ENCODE data around the gene INTS11.

INTS11 gene

DNA sequence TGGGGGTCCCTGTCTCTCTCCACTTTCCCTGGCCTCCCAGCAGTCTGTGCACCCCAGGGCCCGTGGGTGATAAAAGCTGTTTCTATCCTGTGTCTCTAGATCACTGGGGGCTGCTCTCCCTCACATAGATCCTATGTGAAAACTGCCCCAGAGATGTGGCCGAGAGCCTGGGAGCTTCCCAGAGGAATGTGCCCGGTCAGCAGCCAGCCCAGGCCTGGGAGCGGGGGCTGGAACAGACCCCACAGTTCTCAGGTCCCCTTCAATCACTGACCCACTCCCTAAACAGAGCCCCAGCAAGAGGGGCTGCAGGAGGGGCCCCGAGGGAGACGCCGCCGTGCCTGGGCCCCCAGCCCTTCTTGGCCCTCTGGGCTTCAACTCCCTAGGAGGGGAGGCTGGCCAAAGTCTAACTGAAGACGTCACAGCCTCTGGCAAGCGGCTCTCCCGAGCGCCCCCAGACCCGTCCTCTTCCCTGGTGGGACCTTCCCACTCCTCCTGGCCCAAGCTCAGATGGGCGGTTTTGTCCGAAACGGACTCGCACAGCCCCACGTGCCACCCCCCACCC lies 33.5 kb upstream of the INTS11 start:
- DNase-seq = no peak

DNA sequence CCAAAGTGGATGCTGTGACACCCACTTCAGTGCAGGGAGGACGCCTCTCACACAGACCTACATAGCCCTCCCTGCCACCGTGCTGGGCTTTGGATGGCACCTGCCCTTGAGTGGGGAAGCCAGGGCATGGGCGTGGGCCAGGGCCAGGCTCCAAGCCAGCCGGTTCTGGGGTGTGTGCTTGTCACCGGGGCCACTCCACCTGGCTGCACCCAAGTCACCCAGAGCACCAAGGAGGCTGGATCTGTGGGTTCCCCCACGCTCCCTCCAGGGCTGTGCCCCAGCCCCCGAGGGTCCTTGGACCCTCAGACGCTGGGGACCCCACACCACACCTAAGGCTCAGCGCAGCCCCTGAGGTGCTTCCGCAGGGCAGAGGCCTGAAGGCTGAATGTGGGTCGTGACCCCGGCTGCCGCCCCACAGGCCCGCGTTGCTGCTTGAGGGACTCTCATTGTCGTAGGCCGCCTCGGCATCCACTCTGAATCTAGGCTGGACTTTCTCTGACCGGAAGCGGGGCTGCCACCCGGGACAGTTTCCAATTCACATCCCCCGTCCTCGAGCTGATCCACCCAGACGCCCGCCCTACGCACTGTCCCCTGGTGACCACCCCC lies 32.4 kb upstream of the INTS11 start:
- no peak for DNase-seq

DNA sequence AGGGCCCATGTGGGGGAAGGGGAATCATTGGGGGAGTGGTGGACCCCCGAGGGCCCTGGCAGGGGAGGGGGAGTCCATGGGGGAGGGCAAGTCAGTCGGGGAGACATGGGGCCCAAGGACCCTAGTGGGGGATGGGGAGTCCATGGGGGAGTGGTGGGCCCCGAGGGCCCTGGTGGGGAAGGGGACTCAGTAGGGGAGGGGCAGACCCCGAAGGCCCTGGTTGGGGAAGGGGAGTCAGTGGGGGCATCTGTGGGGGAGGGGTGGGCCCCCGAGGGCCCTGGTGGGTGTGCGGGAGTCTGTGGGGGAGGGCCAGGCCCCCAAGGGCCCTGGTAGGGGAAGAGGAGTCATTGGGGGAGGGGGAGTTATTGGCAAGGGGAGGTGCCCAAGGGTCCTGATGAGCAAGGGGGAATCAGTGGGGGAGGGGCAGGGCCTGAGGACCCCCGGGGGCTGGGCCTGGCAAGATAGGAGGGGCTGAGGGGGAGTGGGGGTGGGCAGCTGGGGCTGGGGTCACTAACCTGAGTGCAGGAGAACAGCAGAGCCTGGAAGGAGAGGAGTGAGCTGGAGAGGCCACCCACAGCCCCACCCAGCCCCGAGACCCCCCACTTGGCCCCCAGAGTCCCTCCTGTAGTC lies 31.8 kb upstream of the INTS11 start:
- no peak for DNase-seq

DNA sequence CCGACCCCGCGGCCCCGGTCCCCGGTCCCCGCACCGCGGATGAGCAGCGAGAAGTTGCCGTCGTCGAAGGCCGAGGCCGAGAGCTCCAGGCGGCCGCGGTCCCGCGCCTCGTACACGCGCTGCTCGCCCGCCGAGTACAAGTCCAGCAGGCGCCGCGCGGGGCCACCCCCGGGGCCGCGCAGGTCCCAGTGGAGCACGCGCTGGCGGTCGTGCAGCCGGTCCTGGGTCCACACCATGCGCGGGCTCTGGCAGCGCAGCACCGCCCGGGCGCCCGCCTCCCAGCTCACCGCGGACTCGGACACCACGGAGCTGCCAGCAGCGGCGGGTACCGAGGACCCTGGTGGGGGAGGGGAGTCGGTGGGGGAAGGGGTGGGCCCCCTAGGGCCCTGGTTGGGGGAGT lies 31.0 kb upstream of the INTS11 start:
- no peak for DNase-seq

DNA sequence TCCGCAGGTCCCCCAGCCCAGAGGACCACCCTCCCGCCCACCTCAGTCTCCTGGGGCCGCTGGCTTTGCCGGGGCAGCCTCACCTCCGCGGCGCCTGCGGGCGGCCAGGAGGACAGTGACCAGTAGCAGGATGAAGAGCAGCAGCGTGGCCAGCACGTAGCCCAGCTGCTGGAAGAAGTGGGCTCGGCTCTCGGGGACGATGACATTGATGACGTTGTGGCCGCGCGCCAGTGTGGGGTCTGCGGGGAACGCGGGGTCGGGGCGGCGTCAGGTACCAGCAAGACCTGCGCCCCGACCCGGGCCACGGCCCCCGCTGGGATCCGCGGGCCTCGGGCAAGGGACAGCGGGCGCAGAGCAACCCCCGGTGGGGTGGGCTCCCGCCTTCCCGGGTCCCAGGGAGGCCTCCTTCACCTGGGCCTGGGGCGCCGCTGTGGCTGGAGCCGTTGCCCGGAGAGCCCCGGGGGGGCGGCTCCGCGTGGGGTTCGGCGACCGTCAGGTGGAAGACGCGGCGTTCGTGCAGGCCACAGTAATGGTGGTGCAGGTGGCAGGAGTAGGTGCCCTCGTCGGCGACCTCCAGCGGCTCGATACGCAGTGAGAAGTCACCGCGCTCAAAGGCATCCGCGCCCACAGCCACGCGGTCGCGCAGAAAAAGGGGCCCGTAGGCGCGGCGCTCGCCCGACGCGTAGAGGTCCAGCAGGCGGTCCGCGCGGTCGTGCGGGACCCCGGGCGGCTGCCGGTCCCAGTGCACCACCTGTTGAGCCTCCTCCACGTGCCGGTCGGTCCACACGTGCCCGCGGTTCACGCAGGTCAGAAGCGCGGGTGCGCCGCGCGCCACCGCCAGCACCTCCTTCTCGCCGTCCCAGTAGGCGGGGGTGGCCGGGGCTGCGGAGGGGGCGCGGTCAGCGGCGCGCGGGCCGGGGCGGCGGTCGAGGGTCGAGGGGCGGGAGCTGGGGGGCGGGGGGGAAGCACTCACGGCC lies 30.1 kb upstream of the INTS11 start:
- DNase-seq = no peak

DNA sequence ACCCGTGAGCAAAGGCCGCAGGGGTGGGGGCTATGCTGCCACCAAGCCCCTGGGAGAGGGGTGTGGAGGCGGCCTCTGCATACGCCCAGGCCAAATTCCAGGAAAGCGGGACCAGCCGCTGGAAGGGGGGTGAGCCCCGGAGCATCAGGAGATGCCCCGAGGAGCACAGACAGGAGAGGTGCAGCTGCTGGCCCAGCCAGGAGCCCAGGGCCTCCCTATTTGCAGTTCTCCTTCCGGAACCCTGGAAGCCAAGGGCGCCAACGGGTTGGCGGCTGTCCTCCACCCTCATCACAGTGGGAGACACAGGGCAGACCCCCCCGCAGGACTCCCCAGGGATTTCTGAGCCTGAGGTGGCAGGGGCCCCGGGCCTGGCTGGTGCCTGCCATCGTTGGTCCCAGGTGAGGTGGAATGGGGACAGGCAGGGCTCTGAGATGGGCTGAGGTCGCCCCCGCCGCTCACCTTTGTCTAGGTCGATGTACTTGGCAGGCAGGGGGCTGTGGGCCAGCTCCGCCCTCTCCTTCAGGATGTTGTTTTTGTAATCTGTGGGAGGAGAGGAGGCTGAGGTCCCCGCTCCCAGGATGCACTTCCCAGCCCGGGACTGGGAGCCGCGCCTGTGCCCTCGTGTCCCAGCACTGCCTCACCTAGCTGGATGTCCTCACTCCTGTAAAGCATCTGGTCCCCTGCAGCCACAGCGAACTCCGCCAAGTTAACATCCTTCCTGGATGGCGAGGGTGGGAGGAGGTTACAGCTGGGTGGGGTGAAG lies 29.1 kb upstream of the INTS11 start:
- no peak for DNase-seq

DNA sequence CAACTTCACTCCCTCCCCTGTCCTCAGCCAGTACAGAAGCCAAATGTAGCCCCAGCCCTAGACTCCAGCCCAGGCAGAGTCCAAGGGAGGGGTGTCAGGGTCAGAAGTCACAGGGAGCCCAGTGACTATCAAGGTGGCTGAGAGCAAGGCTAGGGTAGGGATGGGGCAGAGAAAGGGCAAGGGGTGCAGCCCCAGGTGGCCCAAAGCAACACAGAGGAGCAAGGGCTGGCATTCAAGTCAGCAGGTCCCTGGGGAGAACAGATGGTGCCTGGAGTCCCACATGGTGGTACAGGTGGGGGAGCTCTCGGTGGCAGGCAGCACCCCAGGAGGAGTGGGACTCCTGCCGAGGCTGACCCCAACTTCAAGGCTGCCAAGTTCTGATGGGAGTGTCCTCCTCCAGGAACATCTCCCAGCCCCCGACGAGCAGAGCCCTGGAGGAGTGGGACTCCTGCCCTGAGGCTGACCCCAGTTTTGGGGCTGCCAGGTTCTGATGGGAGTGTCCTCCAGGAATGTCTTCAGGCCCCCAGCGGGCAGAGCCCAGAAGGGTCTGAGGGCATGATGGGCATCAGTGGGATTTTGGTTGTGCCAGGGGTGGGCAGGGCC lies 28.4 kb upstream of the INTS11 start:
- DNase-seq = no peak

DNA sequence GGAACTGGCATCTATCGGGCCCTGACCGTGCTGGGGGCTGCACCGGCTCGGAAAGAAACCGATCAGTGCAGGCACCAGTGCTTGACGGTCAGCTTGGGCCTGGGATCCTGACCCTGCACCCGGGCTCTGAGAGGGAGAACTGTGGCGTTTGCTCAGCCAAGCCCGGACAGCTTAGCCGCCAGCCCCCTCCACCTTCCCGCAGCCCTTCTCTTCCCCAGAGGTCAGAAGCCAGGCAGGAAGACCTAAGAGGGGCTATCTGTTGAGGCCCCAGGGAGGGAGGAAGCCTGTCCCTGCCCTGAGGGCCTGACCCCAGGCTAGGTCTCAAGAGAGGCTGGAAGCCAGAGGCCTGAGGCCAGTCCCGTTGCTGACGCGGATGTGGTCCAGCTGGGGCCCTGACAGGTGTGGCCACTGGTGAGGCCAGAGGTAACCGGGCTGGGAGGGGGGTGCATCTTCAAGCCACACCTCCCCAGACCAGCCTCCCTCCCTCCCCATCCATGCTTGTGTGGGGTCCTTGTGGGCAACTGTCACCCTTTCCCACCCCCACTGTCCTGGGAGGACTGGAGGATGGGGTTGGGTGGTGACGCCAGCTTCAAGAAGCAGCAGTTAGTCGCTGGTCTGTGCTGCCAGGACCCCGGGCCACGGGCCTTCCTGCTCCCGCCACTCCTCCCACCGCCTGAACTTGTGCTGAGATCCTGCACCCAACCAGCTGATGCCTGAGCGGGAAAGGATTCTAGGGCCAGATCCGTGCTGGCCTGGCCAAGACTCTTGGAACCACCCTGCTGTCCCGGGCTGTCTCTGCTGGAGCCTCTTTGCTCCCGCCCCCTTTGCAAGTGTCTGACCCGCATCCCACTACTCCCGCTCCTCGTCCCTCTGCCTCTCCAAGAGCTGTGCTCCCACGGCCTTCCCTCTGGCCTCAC lies 27.3 kb upstream of the INTS11 start:
- no peak for DNase-seq

DNA sequence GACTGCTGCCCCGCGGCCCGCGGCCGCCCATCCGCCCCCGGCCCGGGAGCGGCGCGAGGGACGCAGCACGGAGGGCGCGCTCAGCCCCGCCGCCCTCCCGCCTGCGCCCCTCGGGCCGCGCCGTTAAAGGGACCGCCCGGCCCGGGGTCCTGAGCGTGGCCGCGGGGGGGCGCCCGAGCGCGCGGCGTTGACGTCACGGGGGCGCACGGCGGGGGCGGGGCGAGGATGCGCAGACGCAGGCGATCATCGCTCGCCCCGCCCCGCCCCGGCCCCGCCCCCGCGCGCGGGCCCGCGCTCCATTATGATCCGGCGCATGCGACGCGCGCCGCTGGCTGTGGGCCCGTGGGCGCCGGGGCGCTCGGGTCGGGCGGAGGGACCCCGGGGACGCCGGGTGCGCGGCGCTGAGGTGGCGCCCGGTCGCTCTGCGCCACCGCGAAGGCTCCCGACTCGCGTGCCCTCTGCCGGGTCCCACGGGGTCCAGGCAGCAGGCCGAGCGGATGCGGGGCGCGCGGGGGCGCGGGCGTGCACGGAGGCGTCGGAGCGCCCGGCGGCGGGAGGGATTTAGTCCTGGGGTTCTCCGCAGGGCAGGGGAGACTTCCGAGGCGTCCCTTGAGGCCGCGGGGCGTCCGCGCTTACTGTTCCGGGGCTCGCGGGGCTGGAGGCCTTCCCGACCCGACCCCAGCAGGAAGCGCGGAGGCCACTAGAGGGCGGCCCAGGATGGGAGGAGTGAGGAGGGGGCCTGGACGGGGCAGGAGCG lies 25.0 kb upstream of the INTS11 start, which contains the start of gene DVL1:
Gene DVL1, minus strand, starts transcription at position 163 of the 757 bp plus-strand sequence. CDS start 353 bp downstream, outside the sequence.
- no peak for DNase-seq

DNA sequence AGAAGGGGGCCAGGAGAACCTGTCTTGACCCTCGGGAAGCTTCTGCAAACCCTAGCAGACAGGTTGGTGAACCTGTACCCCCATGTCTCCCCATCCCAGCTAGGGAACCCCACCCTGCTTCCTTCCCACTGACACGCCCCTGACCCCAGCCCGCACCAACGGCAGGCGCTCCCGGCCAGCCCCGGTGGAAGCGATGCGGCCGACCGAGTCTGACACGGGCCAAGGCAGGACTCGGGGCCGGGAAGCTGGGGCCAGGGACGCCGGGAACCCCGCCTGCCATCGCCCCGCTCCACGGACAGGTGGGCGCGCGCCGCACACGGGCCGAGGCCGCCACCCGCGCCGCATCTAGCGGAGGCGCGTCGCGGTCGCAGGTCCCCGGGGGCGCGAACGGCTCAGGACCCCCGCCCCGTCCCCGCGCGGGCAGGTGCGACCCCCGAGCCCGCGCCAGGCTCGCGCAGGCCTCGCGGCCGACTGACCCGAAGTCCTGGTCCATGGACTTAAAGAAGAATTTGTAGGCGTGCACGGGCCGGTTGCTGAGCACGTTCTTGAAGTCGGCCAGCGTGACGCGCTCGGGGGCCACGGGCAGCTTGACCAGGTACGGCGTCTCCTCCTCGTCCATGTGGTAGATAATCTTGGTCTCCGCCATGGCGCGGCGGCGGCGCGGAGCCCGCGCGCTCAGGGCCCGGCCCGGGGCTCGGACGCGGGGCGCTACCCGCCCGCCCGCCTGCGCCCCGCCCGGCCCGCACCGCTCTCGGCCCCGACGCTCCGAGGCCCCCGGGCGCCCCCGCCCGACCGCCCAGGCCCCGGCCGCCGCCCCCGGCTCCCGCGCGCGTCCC lies 24.2 kb upstream of the INTS11 start:
- no peak for DNase-seq

DNA sequence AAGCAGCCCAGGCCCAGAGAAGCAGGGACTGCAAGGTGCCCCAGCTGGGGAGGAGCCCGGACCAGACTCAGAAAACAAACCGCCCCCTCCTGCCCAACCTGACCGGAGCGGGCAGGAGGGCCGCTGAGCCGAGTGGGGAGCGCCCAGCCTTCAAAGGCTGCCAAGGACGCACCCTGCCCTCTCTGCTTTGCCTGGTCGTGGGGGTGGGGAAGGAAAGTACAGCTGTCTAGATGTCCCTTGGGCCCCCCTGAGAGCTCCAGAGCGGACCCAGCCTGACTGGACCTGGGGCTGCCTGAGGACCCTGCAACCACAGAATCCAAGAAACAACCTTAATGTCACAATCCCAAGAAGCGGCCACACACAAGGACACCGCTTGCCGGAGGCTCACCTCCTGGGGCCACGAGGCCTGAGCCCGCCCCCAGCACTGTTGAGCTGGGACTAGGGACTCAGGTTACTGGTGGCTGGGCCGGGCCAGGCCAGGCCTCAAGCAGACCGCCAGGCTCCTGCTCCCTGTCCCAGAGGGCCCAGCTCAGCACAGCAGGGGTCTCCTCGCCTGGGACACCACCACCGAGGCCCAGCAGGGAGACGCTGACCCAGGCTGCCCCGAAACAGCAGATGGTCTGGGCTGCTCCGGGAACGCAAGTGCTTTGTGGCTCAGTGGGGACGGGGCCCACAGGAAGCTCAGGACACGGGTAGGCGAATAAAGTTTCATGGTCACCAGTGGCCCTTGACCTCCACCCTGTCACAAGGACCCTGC lies 23.4 kb upstream of the INTS11 start:
- DNase-seq = no peak

DNA sequence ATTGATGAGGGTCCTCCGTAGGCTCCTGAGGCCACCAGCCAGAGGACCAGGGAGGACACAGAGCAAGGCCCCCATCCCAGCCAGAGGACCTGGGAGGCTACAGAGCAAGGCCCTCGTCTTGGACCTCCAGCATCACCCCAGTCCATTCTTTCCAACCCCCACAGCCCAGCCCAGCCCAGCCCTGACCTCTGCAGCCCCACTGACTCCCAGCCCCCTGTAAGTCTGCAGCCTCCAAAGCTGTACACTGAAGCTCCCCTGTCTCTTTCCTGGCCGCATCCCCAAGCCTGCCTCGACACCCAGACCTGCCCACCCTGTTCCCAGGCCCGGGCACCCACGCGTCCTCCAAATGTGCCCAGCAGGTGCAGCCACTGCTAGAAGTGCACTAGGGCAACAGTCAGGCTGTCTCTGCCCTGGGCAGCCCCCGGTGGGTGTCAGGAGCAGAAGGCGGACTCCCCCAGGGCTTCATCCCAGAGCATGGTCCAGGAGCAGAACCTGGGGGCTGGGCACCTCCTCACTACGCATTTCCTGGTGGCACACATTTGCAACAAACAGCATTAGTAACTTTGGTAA lies 22.7 kb upstream of the INTS11 start:
- DNase-seq = no peak

DNA sequence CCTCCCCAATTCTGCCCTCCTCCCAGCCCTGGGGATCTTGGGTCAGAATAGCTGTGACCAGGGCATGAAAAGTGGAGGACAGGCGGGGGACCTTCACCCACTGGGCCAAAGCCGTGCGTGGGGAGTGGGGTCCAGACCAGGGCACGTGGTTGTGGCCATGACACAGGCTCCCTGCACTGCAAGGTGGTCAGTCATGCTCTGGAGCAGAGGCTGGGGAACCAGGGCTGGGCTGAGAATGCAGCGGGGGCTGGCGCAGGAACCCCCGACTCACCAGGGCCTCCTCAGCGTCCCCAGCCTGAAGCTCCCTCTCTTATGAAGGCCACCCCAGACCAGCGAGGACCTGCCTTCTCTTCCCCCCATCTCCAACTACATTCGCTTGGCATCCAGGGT lies 22.0 kb upstream of the INTS11 start:
- DNase-seq = no peak

DNA sequence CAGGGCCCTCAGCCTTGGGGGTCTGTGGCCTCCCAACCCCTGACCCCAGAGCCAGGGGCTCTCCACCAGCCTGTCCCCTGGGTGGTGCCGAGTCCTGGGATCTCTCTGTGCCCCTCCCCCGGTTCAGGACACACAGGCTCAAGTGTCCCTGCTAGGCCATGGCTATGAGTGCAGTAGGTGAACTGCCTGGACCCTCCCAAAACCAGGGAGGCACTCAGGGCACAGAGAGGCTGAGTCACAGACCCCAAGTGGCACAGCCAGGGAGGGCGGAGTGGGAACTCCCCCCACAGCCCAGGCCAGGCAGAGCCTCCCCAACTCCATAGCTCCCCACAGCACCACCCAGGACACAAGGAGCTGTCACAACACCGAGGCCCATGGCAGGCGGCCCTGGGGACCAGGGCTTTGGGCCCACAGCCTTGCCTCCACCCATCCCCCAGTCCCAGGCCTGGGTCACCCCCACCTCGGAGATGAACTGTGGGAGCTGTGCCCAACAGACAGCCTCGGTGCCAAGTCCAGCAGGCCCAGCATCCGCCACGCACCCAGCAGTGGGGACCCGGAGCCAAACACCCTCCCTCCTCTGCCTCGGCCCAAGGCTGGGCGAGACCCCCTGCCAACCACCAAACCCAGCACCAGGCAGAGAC lies 21.5 kb upstream of the INTS11 start:
- no peak for DNase-seq

DNA sequence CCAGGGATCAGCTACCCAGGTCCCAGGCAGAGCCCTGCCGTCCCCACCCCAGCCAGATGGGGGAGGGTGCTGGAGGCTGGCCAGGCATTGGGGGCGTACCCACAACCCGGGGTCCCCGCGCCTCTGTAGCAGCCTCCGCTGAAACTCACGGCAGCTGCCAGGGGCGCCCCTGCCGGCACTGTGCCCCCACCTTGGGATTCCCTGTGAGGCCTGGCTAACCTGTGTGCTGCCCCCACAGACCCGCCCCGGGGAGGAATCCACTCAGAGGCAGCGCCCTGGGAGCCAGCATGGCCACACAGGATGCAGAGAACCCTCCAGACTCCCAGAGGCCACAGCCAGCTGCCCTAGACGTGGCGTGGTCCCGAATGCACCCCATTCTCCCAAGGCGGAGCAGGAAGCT lies 20.9 kb upstream of the INTS11 start:
- DNase-seq = no peak

DNA sequence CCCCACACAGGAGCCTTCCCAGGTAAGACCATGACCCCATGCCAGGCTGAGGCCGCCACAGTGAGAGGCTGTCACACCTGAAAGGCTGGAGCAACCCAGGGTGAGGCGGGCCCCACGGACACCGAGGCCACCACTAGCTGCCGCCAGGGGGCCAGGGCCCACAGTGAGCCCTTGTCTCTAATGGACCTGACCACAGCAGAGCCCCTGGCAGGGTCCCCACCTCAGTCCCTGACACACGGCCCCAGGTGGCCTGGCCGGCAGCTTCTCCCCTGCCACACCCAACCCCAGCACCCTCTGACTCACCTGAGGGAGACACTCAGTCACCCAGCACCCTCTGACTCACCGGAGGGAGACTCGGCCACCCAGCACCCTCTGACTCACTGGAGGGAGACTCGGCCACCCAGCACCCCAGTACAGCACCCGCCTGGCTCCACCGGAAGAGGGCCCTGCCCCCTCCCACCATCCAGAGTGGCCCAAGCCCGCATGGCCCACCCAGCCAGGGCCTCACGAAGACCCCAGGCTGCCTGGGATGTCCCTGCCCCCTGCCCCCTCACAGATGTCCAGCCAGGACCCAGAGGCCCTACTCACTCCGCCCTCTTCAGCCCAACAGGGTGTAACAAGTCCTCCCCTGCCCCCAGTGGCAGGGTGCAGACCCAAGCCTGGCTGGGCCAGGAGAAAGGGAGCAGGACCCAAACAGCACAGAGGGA lies 20.3 kb upstream of the INTS11 start:
- no peak for DNase-seq

DNA sequence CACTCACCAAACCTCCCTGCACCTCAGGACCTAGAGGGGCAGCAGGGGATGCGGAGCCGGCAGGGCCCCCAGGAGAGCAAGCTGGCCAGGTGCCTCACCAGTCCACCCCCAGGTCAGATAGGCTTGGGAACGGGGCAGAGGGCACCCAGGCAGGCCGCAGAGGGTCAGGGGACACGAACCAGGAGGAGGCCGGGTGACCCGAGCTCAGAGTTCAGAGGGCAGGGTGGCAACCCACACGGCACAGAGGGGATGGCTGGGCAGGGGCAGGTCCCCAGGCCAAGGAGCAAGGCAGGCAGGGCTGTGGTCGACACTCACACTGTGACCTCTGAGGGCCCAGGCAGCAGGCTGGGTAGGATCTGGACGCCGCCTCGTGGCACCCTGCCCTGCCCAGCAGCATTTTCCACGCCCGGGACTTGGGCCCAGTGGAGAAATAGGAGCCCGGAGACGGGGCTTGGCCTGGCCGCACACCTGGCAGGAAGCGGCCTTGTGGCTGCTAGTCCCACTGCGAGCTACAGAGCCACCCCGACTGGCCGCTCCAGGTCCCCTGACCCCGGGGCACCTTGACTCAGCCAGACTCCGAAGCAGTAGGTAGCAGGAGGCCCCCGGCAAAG lies 19.5 kb upstream of the INTS11 start:
- DNase-seq = no peak

Data from NCI-H524 treated with DMSO at 0.1 percent for 48 hours (cell line).